GM10266 (cell line): ENCODE data around the gene PHACTR4.

Source experiments
- DNase-seq: peaks from one replicate; pipeline ENCODE4 v3.0.0; 2012; ENCODE audit errors: extremely low spot score
- TF ChIP-seq, protein P1 (sequence below): IDR thresholded peaks from 2 replicates; pipeline ENCODE4 v1.5.1; 2012; ENCODE audit warnings: mild to moderate bottlenecking, low read depth; ENCODE audit not compliant: control insufficient read depth, insufficient read depth; ENCODE audit errors: missing control alignments

PHACTR4 gene

GRCh38 chr1:28480308-28480707, 110.8 kb downstream of the PHACTR4 start:
- TF ChIP-seq, protein P1, sequence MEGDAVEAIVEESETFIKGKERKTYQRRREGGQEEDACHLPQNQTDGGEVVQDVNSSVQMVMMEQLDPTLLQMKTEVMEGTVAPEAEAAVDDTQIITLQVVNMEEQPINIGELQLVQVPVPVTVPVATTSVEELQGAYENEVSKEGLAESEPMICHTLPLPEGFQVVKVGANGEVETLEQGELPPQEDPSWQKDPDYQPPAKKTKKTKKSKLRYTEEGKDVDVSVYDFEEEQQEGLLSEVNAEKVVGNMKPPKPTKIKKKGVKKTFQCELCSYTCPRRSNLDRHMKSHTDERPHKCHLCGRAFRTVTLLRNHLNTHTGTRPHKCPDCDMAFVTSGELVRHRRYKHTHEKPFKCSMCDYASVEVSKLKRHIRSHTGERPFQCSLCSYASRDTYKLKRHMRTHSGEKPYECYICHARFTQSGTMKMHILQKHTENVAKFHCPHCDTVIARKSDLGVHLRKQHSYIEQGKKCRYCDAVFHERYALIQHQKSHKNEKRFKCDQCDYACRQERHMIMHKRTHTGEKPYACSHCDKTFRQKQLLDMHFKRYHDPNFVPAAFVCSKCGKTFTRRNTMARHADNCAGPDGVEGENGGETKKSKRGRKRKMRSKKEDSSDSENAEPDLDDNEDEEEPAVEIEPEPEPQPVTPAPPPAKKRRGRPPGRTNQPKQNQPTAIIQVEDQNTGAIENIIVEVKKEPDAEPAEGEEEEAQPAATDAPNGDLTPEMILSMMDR, result no peak
- DNase-seq, result no peak

GRCh38 chr1:28482138-28482537, 112.6 kb downstream of the PHACTR4 start:
- TF ChIP-seq, protein P1, result no peak
- no peak for DNase-seq

- TF ChIP-seq, protein P1, result no peak
- DNase-seq, result no peak
These were observed 113.2 kb downstream of the PHACTR4 start for GRCh38 chr1:28482702-28483101.

DNA sequence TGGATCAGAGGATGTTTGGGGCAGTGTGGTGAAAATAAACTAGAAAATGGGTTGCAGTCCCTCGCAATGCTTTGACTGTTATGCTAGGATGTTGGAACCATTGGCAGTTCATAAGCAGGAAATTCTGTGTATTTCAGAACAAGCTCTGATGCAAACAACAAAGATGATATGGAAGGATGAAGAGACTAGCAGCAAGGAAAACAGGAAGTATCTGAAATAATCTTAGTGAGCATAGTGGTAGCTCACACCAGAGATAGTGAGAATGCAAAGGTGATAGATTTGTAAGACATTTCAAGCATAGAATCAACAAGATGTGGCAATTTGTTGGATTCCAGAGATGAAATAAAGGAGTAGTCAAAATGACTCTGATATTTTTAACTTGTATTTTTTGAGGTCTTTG, 125.2 kb downstream of the PHACTR4 start:
- DNase-seq, result no peak
- TF ChIP-seq, protein P1, result no peak

- TF ChIP-seq, protein P1, result no peak
- DNase-seq, result no peak
These were observed 130.0 kb downstream of the PHACTR4 start for GRCh38 chr1:28499553-28499952.

- DNase-seq, result no peak
- TF ChIP-seq, protein P1, result no peak
These were observed 132.4 kb downstream of the PHACTR4 start for GRCh38 chr1:28501925-28502324.

DNA sequence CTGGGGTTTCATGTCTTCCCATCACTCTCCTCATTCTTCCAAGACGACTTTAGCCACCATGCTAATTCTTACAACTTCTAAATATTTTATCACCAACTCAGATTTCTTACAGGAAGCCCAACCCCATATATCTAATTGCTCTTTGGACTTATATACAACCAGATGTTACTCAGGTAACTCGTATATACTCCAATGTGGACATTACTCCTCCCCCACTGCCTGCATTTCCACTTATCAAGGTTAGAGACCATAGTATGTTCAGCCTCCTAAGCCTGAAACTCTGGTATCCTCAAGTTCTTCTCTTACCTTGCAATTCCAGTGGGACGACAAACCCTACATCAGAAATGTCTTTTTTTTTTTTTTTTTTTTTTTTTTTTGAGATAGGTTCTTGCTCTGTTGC, 133.6 kb downstream of the PHACTR4 start:
- no peak for DNase-seq

More for the DNA sequence above, 133.6 kb downstream of the PHACTR4 start:
- TF ChIP-seq, protein P1, result no peak
